Medulla oblongata (tissue), 1 donor: ENCODE measurements around the gene OR1B1.
"Not testable (repeated sequence)": the region's sequence is repeated elsewhere in the genome, so short reads cannot be mapped to it uniquely, and the experiment has no call there.

Experiments used
- DNase-seq: peaks from one replicate; pipeline ENCODE4 v3.0.0-alpha.2; 2015; ENCODE audit errors: extremely low spot score

OR1B1 gene

DNA sequence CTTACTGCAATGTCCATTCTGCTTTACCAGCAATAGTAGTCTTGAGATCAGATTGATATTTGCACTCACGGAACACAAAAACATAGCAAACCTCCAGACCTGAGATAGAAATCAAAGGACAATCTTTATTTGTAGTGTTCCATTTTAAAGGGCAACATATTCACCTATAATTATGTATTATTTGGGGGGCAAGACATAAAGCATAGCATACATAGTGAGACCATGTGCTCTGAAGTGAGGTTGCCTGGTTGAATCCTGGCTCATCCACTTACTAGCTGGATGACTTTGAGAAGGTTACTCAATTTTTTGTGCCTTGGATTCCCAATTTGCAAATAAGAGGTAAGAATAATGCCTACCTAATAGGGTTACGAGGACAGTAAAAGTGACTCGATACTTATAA is at the start of gene OR1B1:
Gene OR1B1, minus strand, starts transcription at position 101 of the 400 bp plus-strand sequence.
- no peak for DNase-seq

DNA sequence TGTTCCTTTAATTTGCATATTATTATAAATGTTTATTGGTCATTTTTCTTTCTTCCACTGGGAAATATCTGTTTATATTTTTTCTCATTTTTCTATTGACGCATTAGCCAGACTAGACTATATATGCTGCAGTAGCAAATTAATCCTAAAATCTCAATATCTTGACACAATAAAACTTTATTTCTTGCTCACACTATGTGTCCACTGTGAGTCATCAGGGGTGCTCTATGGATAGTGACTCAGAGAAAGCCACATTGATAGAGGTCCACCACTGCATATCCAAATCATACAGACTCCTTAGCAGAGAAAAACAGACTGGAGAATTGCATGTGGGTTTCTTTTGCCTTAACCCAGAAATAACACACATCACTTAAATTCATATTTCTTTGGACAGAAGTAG is 38.3 kb upstream of the OR1B1 start:
- no peak for DNase-seq

DNA sequence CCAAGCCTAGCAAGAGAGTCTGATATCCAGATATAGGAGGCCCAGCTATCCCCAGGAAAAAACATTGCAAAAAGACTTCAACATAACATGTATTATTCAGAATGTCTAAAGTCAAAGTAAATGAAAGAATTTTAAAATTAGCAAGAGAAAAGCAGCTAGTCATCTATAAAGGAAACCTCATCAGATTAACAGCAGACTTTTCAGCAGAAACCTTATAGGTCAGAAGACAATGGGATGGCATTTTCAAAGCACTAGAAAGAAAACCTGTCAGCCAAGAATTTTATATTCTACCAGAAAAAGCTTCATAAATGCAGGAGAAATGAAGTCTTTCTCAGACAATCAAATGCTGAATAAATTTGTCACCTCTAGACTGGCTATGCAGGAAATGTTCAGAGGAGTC is 27.4 kb upstream of the OR1B1 start:
- DNase-seq, result no peak

DNA sequence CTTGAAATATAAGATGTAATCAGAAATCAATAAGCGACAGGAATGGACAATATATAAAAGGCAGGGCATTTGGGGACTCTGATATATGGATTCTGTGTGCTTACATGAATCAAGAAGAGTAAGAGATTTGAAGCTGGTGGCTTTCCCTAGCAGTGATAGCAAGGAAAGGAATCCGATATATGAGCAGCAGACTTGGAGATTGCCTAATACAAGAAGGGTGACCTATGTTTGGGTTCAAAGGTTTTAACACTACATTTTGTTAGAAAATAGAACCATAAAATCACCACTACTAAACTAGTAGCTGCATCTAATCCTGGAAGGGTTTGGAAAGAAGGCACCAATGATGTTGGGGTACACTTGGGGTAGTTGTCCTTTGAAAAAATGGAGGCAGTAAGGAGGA is 15.1 kb upstream of the OR1B1 start:
- no peak for DNase-seq

DNA sequence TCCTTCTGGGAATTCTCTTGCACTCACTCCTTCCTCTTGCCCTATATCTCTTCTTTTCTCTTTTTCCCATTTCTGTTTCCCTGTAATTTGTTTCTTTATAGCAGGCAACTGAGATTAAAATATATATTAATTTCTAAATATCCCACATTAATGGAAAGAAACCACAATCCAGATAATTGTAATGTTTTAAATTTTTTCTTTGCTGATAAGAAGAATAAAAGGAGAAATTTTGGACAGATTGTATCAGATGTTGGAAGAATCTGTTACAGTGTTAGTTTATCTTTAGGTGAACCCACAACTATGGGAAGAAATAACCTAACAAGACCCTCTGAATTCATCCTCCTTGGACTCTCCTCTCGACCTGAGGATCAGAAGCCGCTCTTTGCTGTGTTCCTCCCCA is 4.0 kb upstream of the OR1B1 start, which contains the start of gene OR1L1:
Gene OR1L1, plus strand, starts transcription at position 301 of the 400 bp plus-strand sequence. Its CDS starts 0 bp downstream, at position 301.
- DNase-seq, result no peak

DNA sequence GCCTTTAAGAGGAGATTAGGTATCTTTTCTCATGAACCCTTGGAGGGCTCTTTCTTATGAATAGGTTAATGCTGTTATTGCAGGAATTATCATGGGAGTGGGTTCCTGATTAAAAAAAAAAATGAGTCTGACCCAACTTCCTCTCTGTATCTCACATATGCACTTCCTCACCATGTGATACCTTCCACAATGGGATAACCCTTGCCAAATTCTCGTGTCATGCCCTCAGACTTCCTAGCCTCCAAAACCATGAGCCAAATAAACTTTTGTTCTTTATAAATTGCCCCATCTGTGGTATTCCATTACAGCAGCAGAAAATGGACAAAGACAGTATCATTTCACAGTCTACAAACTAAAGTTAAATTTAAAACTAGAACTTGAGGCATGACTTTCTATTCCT is 1.0 kb downstream of the OR1B1 start:
- no peak for DNase-seq

DNA sequence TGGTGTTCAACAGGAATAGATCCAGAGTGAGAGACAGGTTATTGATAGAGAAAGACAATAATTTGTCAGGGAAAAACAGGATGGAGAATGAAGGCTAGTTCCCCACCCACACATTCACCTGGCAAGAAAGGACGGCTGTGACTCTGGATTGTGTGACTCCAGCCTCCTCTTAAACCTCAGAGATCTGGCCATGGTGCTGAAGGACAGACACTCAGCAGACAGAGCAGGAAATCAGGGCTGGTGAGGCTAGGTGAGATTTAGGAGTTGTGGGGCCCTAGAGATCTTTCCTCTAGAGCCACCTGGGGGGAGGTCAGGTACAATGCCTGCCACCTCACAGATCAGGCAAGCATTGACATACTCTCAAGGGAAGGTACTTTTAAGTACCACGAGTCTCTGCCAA is 15.2 kb downstream of the OR1B1 start:
- no peak for DNase-seq

DNA sequence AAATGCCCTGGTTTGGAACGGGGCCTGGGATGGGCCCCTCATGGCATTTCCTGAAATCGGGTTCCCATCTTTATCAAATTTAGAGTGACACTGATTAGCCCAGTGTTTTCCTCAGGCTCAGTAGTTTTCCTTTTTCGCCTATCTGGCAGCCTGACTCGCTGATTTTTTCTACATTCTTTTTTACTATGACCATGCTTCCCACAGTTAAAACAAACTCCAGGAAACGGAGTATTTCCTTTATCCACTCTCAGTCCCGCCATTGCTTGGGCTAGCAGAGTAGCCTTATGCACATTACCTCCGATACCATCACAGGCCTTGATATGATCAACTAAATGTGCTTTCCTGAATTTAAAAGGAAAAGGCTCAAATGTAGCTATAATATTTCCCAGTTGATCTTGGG is 37.4 kb downstream of the OR1B1 start:
- no peak for DNase-seq

DNA sequence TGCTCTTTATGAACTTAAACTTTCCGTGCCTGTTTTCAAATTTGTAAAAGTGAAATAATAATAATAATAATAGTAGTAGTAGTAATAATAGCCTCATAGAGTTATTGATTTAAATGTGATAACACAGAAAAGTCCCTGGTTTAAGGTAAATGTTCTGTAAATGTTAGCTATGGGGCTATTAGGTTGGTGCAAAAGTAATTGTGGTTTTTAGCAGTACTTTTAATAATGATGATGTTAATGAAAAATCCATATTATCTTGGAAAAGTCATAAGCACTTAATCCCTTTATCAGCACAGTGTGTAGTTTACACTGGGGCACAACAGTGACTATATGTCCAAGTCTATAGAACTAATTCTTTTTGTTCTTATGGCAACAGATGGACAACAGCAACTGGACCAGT is 43.1 kb downstream of the OR1B1 start, which contains the start of gene OR1Q1:
Gene OR1Q1, plus strand, starts transcription at position 377 of the 400 bp plus-strand sequence. Its CDS starts 0 bp downstream, at position 377.
- DNase-seq, result no peak

DNA sequence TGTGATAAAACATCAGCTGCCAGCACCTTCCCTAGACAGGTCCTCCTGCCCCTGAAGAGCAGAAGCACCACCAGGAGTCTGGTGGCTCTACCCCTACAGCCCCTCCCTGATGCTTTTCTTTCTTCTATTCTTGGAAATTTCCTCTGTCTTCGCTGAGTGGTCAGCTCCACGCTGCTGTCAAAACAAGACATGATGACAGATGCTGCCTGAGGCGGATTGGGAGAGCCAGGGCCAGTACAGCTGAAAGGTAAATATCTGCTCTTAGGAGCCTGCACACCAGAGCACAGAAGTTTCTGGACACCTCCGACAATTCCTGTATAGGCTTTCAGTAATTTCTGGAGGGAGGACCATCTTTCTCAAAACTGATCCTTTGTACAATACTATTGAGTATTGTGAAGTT is 47.6 kb downstream of the OR1B1 start:
- DNase-seq, result no peak

DNA sequence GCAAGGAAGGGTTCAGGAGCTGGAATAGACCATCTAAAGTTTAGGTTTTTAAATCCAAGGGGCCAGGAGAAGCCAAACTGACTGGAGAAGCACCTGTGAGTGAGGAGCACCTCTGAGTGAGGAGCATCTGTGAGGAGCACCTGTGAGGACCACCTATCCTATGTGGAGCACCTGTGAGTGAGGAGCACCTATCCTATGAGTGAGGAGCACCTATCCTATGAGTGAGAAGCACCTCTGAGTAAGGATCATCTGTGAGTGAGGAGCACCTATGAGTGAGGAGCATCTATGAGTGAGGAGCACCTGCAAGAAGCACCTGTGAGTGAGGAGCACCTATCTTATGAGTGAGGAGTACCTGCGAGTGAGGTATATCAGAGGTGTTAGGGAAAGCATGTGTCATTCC is 50.8 kb downstream of the OR1B1 start:
- DNase-seq, result no peak

DNA sequence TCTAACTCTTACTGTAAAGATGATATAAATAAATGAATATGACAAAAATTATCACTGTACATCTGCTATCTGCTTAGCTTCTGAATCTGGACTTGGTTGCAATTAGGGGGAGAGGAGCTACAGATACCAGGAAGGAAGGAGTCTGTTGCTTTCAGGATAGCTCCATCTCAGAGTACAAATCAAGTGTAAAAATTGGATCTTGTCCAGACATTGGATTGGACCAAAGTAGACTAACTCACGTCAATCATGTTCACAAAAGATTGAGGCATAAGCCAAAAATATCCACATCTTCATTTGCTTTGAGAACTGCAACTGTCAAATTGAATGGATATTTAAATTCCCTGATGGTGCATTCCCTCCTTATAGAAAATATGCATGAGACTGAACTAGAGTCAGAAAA is 51.7 kb downstream of the OR1B1 start:
- no peak for DNase-seq

DNA sequence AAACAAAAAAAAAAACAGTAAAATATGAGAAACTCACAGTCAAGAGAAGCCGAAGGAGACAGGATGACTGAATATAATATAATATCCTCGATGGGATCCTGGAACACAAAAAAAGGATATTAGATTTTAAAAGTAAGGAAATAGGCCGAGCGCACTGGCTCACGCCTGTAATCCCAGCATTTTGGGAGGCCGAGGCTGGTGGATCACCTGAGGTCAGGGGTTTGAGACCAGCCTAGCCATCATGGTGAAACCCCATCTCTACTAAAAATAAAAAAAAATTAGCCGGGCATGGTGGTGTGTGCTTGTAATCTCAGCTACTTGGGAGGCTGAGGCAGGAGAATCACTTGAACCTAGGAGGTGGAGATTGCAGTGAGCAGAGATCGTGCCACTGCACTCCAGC is 74.1 kb downstream of the OR1B1 start, which contains the start of gene OR1L8:
Gene OR1L8, minus strand, starts transcription at position 101 of the 400 bp plus-strand sequence. CDS start 14,907 bp downstream, outside the sequence.
- DNase-seq, result not testable (repeated sequence)

DNA sequence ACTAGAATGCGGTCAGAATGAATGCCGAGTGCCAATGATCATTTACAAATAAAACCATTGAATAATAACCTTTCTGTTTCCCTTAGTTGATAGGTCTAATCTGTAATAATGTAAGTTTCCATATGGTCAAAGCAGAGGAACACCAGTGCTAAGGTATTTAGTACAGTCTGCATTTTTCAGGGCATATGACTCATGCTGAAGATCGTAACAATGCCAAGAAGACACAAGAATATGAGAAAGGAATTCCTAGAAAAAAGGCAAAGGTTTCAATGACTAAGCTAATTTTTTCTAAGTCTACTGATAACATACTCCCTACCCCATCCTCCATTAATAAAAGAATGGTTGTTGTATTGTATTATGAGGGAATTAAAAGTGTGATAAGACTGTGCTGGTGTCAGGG is 77.1 kb downstream of the OR1B1 start:
- DNase-seq, result no peak

DNA sequence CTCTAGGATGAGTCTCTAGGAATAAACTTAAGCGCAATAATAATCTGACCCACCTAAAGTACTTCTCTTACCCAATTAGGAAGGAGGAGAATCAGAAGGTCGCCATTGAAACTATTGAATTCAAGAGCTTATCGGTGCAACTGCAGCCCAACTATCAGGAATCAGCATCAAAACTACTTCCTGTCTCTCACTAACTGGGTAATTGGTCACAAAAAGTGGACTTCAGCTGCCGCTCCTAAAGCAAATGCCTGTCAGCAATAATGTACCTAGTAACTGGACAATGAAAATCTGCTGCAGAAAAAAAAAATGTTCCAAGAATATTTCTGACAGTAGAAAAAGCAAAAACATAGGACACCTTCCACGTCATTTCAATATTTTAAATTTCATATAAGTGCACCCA is 77.6 kb downstream of the OR1B1 start:
- DNase-seq, result no peak
